Activated T-helper 1 cell treated with Interleukin-2 at 50 U/mL for 16 hours (primary cell): ENCODE data around the gene DVL1.
A peak's percentile ranks its signal among the peaks of the same experiment; 100 is the strongest.

Experiments
- DNase-seq: peaks from one replicate; pipeline ENCODE4 v3.0.0-alpha.2; 2020; ENCODE audit warnings: low read depth

DVL1 gene

DNA sequence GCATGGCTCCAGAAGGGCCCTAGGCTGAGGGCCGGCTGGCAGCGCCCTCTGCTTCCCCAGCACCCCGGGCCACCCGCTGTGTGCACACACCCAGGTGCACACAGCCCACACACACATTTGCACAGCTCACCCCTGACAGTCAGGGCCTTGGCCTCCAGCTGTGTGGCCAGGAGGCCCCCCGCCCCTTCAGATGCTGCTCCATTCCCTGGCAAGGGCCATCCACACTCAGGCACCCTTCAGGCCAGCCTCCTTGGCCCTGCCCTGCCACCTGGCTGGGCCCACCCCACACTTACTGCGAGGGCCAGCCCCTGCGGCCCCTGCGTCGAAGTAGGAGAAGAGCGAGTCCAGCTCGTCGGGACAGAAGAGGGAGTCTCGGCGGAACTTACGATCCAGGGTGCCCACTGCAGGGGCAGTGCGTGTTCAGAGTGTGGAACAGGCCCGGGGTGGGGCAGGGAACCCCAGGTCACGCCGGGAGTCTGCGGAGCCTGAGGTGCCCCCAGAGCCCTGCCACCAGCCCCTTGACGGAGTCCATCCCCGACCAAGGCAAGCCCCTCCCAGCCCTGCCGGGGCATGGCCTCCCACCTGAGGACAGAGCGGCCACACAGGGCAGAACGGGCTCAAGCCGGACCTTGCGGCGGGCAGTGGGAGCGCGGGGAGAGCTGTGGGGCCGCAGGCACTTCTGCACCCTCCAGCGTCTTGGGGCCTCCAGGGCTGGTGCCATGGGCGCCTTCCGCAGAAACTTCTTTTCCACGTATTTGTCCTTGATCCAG is 53.9 kb downstream of the DVL1 start:
- DNase-seq, result no peak

DNA sequence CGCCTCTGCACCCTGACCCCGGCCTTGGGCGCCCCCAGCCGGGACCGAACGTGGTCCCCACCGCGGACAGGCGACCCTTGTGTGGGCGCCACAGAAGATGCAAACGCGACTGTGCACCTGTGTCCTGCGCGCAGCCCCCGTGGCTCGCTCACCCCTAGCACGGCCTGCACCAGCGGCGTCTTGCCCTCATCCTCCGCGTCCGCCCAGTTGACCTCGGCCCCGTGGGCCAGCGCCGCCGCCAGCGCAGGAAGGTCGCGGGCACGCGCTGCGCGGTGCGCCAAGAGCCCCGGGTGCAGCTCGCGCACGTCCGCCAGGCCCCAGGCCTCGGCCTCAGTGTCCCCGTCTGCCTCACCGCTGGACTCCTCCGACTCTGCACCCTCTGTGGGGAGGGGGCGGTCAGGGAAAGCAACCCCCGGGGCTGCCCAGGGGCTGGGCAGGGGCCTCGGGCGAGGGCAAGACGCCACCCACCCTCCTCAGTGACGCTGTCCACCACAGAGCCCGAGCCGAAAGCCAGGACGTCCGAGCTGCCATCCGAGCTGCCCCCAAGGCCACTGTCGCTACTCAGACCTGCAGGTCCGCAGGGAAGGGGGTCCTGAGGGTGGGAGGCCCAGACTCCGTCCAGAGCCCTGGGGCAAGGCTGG is 54.8 kb downstream of the DVL1 start:
- DNase-seq, result no peak

DNA sequence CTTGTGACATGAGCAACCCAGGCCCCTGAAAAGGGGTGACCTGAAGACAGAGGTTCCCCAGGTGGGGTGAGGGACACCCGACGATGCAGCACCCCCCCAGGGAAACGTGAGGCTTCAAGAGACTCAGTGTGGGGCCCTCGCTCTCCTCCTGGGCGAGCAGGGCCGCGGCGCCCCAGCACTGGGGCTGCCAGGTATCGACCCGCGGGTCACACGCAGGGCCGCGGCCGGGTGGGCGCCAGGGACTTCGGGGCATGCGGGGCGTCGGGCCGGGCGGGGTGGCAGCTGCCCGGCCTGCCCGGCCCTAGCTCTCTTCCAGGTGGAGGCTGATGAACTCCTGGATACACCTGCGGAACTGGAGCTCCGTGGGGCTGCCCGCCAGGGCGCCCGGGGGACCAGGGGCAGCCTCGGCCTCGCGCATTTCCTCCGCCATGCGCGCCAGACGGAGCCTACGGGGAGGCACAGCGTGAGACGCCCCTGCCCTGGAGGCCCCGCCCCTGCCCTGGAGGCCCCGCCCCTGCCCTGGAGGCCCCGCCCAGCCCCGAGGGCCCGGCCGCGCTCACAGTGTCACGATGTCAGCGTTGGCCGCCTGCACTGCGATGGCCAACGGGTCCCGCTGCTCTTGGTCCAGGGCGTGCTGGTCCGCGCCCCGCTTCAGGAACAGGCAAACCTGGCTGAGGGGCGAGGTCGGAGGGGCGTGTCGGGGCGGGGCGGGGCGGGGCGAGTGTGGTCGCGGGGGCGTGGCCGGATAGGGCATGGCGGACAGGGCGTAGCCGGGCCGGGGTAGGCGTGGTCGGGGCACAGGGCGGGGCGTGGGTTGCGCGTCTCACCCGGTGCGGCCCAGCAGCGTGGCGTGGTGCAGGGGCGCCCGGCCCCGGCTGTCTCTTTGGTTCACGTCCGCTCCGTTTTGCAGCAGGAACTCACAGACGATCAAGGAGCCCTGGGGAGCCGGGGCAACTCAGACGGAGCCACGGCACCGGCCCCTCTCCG is 55.7 kb downstream of the DVL1 start:
- DNase-seq, result no peak

DNA sequence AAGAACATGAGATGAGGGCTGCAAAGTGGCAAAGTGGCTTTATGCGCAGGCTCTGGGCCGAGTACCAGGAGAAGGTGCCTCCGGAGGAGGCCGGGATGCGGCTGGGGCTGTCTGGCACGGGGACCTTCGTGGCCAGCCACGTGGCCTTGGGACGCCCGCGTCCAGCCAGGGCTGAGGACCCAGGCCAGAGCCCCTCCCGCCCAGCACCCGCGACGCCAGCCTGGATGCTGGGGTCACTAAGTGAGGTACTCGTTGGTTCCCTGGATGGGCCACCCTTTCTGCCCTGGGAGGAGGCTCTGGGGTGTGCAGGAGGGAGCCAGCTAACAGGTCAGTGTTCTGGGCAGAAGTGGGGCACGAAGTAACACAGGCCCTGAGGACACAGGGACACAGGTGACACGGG is 56.4 kb downstream of the DVL1 start:
- DNase-seq, result no peak

DNA sequence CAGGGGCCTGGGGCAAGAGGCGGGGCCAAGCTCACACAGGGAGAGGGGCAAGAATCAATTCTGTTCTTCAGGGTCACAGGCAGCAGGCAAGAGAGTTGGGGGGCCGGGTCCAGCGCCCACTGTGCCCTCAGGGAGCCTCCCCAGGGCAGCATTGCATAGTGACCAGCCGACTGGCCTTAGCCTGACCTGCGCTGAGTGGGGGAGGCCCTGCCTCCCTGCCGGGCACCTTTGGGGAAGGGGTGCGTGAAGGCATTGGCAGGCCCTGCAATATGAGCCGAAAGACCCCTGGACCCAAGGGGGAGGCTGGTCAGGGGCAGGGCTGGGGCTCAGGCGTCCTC is 56.8 kb downstream of the DVL1 start:
- no peak for DNase-seq

DNA sequence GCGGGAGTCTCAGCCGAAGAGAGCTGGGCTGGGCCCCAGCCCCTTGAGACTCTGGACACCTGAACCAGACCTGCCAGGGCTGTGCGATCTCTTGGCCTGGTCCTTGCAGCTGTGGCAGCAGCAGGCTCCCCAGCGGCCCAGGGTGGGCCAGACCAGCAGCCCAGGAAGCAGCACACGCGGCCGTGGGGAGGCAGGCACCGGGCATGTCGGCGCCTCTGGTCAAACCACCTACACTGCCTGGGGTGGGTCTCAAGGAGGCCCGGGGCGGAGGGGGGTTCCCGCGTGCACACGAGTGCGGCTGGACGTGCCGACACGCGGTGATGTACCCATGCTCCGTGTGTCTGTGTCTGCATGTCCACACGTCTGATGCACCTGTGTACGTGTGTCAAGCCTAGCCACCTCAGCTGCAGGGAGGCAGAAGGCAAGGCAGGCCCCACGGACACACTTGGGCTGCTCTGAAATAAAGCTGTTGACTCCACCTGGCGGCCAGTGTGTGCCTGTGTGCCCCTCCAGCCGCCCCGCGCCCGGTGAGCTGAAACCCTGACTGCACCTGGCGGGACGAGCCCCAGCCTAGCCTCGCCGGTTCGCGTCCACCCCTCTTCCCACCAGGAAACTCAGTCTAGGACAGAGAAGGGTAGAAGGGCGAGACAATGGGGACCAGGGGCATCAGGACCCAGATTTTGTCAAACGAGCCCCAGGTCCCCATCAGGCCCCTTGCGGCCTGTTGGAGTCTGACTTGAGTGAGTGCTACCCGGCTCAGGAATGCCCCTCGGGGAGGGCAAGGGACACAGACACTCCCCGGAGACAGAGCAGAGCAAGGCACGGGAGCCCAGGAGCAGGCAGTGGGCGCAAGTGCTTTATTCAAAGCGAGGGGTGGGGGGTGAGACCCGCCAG is 57.4 kb downstream of the DVL1 start:
- peak; percentile 35 for DNase-seq

DNA sequence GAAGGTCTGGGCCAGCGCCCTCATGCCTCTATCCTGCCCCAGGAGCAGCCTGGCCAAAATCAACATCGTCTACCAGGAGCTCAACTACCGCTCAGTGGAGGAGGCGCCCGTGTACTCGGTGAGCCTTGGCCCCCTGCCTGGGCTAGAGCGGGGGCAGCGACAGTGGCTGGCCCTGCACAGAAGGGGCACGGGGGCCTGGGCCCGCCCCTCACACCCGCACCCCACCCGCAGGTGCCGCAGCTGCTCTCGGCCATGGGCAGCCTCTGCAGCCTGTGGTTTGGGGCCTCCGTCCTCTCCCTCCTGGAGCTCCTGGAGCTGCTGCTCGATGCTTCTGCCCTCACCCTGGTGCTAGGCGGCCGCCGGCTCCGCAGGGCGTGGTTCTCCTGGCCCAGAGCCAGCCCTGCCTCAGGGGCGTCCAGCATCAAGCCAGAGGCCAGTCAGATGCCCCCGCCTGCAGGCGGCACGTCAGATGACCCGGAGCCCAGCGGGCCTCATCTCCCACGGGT is 58.1 kb downstream of the DVL1 start:
- no peak for DNase-seq

DNA sequence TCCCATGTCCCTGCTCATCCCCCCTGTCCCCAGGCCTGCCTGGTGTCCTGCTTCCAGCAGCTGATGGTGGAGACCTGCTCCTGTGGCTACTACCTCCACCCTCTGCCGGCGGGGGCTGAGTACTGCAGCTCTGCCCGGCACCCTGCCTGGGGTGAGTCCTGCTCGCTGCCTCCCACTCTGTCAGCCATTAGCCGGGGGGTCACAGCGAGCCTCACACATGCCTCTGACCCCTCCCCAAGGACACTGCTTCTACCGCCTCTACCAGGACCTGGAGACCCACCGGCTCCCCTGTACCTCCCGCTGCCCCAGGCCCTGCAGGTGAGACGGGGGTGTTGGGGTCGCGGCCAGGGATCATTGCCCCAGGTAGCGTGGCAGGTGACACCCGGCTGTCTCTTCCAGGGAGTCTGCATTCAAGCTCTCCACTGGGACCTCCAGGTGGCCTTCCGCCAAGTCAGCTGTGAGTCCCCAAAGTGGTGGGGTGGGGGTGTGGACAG is 58.9 kb downstream of the DVL1 start:
- DNase-seq, result no peak

DNA sequence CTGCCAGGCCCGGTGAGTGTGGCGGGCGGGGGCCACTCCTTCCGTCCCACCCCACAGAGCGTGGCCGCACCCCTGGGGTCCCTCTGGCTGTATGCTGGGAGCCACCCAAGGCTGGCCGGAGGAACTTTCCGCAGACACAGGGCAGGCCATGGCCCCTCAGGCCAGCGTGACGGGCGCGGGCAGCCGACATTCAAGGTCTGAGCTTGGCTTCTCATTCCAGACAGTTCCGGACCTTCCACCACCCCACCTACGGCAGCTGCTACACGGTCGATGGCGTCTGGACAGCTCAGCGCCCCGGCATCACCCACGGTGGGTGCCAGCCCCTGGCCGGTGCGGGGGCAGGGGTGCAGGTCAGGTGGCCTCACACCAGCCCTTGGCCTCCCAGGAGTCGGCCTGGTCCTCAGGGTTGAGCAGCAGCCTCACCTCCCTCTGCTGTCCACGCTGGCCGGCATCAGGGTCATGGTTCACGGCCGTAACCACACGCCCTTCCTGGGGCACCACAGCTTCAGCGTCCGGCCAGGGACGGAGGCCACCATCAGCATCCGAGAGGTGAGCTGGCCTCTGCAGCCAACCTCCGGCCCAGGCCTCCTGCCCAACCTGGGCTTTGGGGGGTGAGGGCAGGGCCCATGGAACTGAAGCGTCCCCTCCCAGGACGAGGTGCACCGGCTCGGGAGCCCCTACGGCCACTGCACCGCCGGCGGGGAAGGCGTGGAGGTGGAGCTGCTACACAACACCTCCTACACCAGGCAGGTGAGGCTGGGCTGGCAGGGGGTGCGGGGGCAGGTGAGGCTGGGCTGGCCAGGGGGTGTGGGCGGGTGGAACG is 61.7 kb downstream of the DVL1 start:
- no peak for DNase-seq

DNA sequence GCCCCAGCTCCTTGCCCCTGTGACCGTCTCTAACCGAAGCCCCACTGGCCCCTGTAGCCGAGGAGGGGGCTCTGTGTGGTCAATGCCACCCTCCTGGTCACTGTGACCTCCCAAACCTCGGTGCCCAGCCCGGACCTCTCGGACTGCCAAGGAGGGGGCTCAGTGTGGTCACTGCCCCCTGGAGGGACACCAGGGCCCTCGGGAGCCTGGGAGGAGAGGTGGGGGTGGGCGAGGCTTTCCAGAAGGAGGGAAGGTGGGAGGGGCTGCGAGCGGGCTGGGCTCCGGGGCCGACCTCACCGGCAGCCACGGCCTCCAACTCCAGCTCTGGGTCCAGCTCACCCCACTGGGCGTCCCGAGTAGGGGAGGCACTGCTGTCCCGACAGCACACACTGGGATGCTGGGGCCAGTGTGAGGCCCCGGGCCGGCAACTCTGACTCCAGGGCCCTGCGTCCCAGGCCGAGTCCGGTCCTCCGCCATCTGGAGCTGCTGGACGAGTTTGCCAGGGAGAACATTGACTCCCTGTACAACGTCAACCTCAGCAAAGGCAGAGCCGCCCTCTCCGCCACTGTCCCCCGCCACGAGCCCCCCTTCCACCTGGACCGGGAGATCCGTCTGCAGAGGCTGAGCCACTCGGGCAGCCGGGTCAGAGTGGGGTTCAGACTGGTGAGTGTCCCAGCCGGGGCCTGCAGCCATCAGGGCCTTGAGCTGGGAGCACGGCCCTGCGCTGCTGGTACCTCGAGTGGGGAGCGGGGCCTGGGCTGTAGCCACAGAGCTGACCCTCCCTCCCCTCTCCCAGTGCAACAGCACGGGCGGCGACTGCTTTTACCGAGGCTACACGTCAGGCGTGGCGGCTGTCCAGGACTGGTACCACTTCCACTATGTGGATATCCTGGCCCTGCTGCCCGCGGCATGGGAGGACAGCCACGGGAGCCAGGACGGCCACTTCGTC is 62.6 kb downstream of the DVL1 start:
- DNase-seq, result no peak

DNA sequence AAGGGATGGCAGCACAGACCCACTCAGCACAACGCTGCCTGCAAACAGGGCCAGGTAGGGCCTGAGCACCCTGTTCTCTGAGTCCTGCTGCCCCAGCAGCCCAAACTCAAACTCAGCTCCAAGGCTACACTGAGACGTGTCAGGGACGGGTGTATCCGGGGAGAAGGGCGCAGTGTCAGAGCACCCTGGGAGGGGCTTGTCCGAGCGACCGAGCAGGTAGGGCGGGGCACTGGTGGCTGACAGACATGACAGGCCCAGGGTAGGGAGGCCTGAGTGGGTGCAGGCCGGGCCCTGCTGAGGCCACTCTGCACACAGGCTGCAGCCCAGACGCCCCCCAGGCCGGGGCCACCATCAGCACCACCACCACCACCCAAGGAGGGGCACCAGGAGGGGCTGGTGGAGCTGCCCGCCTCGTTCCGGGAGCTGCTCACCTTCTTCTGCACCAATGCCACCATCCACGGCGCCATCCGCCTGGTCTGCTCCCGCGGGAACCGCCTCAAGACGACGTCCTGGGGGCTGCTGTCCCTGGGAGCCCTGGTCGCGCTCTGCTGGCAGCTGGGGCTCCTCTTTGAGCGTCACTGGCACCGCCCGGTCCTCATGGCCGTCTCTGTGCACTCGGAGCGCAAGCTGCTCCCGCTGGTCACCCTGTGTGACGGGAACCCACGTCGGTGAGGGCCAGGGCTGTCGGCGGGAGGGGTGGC is 63.5 kb downstream of the DVL1 start:
- no peak for DNase-seq
